Measurements from ENCODE around the gene CSF1. TPM values are rescaled to one million over a fixed set of nuclear protein-coding genes. Genes with fewer than 3 reads are reported as not detected.
A peak's percentile ranks its signal among the peaks of the same experiment; 100 is the strongest.

CSF1 gene
- total and polyA plus RNA-seq, 2 experiments from 2014 or later: 60.0 to 67.9 TPM

GRCh38 chr1:109875874-109876273 is 34.8 kb upstream of the CSF1 start:
- Histone ChIP-seq H3K9me3 (ENCODE audit: low read depth) (no peaks in the 10 kb centered on the region), H3K27ac (peak overlapping the region; percentile 95; the same call in 1 of the 2 replicates), H3K9me2 (ENCODE audit: insufficient read depth) (no peaks in the 10 kb centered on the region), H3K9ac (no peak overlapping the region), H3K4me2 (ENCODE audit: unreplicated experiment) (no peak overlapping the region), H3K79me2 (ENCODE audit: insufficient read depth) (no peaks in the 10 kb centered on the region), H4K20me1 (ENCODE audit: insufficient read depth) (no peaks in the 10 kb centered on the region), H3K27me3 (replicated peaks; ENCODE audit: insufficient read depth) (no peaks in the 10 kb centered on the region), H3F3A (ENCODE audit: insufficient read depth) (peaks cover 55% of the 10 kb centered on the region), H2AFZ (no peak overlapping the region), H3K4me3 (no peak overlapping the region), H3K36me3 (ENCODE audit: low read depth) (no peaks in the 10 kb centered on the region), H3K4me1 (ENCODE audit: insufficient read depth) (peaks cover 67% of the 10 kb centered on the region)
- in situ Hi-C loops (cut with MboI): loop anchor here (5.0 kb wide), 1 partner anchor 101 kb away; no protein-coding TSS in a partner anchor
- TF ChIP-seq EZH2phosphoT487 (IDR thresholded peaks at IDR 0.05; ENCODE audit: insufficient read depth, low read depth) (no peak), EZH2 (IDR thresholded peaks at IDR 0.05; ENCODE audit: insufficient read depth, poor library complexity, severe bottlenecking) (no peak)
- no peak for DNase-seq
- 97% methylated on average over 6 of the region's 6 CpGs for WGBS, 2 experiments (ENCODE audit: low coverage in 1 of 2, low lambda C conversion rate in 2 of 2, missing lambda C conversion rate in 2 of 2)

GRCh38 chr1:109876617-109877316 is 33.9 kb upstream of the CSF1 start:
- H3K36me3 ChIP-seq (ENCODE audit: low read depth): no peaks in the 10 kb centered on the region
- no peaks in the 10 kb centered on the region for H3K9me3 ChIP-seq (ENCODE audit: low read depth)
- in situ Hi-C loops (cut with MboI): loop anchor here (5.0 kb wide), 1 partner anchor 101 kb away; no protein-coding TSS in a partner anchor
- DNase-seq: peak; percentile 74
- peak overlapping the region; percentile 95 for H3K27ac ChIP-seq
- 49 to 52% methylated on average over 4 of the region's 4 CpGs for WGBS, 2 experiments (ENCODE audit: low coverage in 1 of 2, low lambda C conversion rate in 2 of 2, missing lambda C conversion rate in 2 of 2)
- peak overlapping the region; percentile 41 for H3K4me3 ChIP-seq
- no peaks in the 10 kb centered on the region for H3K79me2 ChIP-seq (ENCODE audit: insufficient read depth)
- peaks cover 46% of the 10 kb centered on the region for H3F3A ChIP-seq (ENCODE audit: insufficient read depth)
- H3K9me2 ChIP-seq (ENCODE audit: insufficient read depth): no peaks in the 10 kb centered on the region
- H3K27me3 ChIP-seq (replicated peaks; ENCODE audit: insufficient read depth): no peaks in the 10 kb centered on the region
- no peaks in the 10 kb centered on the region for H4K20me1 ChIP-seq (ENCODE audit: insufficient read depth)
- H3K4me1 ChIP-seq (ENCODE audit: insufficient read depth): peaks cover 58% of the 10 kb centered on the region
- peak overlapping the region; percentile 61 for H3K4me2 ChIP-seq (ENCODE audit: unreplicated experiment)
- no peak for TF ChIP-seq EZH2phosphoT487 (IDR thresholded peaks at IDR 0.05; ENCODE audit: insufficient read depth, low read depth)
- TF ChIP-seq EZH2 (IDR thresholded peaks at IDR 0.05; ENCODE audit: insufficient read depth, poor library complexity, severe bottlenecking): no peak
- H2AFZ ChIP-seq: peak overlapping the region; percentile 78
- peak overlapping the region; percentile 78 for H3K9ac ChIP-seq

- TF ChIP-seq EZH2 (IDR thresholded peaks at IDR 0.05; ENCODE audit: insufficient read depth, poor library complexity, severe bottlenecking): no peak
- no peak for TF ChIP-seq EZH2phosphoT487 (IDR thresholded peaks at IDR 0.05; ENCODE audit: insufficient read depth, low read depth)
- in situ Hi-C loops (cut with MboI): loop anchor here (5.0 kb wide), 1 partner anchor 100 kb away; no protein-coding TSS in a partner anchor
- Histone ChIP-seq H3K9me3 (ENCODE audit: low read depth) (no peaks in the 10 kb centered on the region), H3K36me3 (ENCODE audit: low read depth) (no peaks in the 10 kb centered on the region), H3K27ac (peak overlapping the region; percentile 95), H3K4me1 (ENCODE audit: insufficient read depth) (peaks cover 53% of the 10 kb centered on the region), H3K9me2 (ENCODE audit: insufficient read depth) (no peaks in the 10 kb centered on the region), H2AFZ (peak overlapping the region; percentile 78), H3K4me2 (ENCODE audit: unreplicated experiment) (peak overlapping the region; percentile 61), H3K4me3 (peak overlapping the region; percentile 41), H3F3A (ENCODE audit: insufficient read depth) (peaks cover 40% of the 10 kb centered on the region), H3K27me3 (replicated peaks; ENCODE audit: insufficient read depth) (no peaks in the 10 kb centered on the region), H4K20me1 (ENCODE audit: insufficient read depth) (no peaks in the 10 kb centered on the region), H3K79me2 (ENCODE audit: insufficient read depth) (no peaks in the 10 kb centered on the region), H3K9ac (peak overlapping the region; percentile 78)
- 0 to 2% methylated on average over 13 of the region's 13 CpGs for WGBS, 2 experiments (ENCODE audit: low coverage in 1 of 2, low lambda C conversion rate in 2 of 2, missing lambda C conversion rate in 2 of 2)
- DNase-seq: peak; percentile 97
Observed at GRCh38 chr1:109877317-109877771, 33.3 kb upstream of the CSF1 start.

- DNase-seq: no peak
- Histone ChIP-seq H3K27ac (peak overlapping the region; percentile 95), H3K79me2 (ENCODE audit: insufficient read depth) (no peaks in the 10 kb centered on the region), H3K9ac (peak overlapping the region; percentile 78), H3F3A (ENCODE audit: insufficient read depth) (peaks cover 36% of the 10 kb centered on the region), H4K20me1 (ENCODE audit: insufficient read depth) (no peaks in the 10 kb centered on the region), H3K4me2 (ENCODE audit: unreplicated experiment) (peak overlapping the region; percentile 61), H3K27me3 (replicated peaks; ENCODE audit: insufficient read depth) (no peaks in the 10 kb centered on the region), H2AFZ (peak overlapping the region; percentile 78), H3K4me3 (peak overlapping the region; percentile 41), H3K9me2 (ENCODE audit: insufficient read depth) (no peaks in the 10 kb centered on the region), H3K9me3 (ENCODE audit: low read depth) (no peaks in the 10 kb centered on the region), H3K4me1 (ENCODE audit: insufficient read depth) (peaks cover 49% of the 10 kb centered on the region), H3K36me3 (ENCODE audit: low read depth) (no peaks in the 10 kb centered on the region)
- TF ChIP-seq EZH2 (IDR thresholded peaks at IDR 0.05; ENCODE audit: insufficient read depth, poor library complexity, severe bottlenecking): no peak
- TF ChIP-seq EZH2phosphoT487 (IDR thresholded peaks at IDR 0.05; ENCODE audit: insufficient read depth, low read depth): no peak
- 11 to 15% methylated on average over 3 of the region's 3 CpGs for WGBS, 2 experiments (ENCODE audit: low coverage in 1 of 2, low lambda C conversion rate in 2 of 2, missing lambda C conversion rate in 2 of 2)
- in situ Hi-C loops (cut with MboI): loop anchor here (5.0 kb wide), 1 partner anchor 100 kb away; no protein-coding TSS in a partner anchor
Observed at GRCh38 chr1:109877776-109878175, 32.9 kb upstream of the CSF1 start.

All from GM23248 (cell line).